ENCODE measurements around the gene TRAPPC2L. TPM values are rescaled to one million over a fixed set of nuclear protein-coding genes. Genes with fewer than 3 reads are reported as not detected.
A peak's percentile ranks its signal among the peaks of the same experiment; 100 is the strongest.

TRAPPC2L gene
- total and polyA plus RNA-seq, 2 of the 13 experiments (the other 11 are each of a cell fraction or from before 2014, with no cell fraction given) = 96.3 to 107 TPM

DNA sequence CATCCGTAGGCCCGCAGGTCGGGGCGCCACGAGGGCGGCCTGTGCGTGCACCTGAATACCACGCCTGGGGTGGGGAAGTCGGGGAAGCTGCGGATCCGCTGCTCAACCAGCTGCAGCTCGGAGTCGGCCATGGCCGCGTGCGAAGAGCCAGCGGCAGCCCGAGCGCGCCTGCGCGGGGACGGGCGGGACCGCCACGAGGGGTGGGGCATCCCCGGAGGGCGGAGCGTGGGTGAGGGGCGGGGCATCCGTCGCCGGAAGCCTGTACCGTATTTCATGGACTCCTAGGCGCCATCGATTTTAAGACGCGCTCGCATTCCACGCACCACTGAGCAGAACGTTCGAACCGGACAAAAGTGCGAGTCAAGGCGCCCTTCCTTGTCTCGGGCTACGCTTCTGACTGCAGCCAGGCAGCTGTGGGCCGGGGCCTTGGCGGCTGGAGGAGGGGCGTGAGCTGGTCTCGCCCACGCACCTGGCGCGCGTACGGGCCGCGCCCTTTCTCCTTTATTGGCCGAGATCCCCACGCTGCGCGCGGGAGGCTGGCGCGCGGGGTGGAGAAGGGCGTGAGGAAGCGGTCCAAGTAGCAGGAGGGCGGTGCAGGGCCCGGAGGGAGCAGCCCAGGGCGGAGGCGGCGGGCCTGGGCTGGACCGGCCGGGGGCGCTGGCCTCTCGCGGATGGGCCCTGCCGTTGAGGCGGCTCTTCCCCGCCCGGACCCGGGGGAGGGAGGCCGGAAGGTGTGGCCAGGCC lies 45.0 kb upstream of the TRAPPC2L start, which contains the start of gene APRT (continued):
- TF ChIP-seq ZFP36L1 (CRISPR knock-in tag; IDR thresholded peaks at IDR 0.05) (peak; percentile 79), SMARCE1 (IDR thresholded peaks at IDR 0.05; ENCODE audit: borderline replicate concordance) (no peak), NKX3-1 (CRISPR knock-in tag; IDR thresholded peaks at IDR 0.05) (peak; percentile 16), FOXK1 (CRISPR knock-in tag; IDR thresholded peaks at IDR 0.05; ENCODE audit: borderline replicate concordance, low read depth) (no peak; the same call in 1 of the 2 replicates), ZNF703 (CRISPR knock-in tag; IDR thresholded peaks at IDR 0.05; ENCODE audit: borderline replicate concordance) (no peak), MAX (IDR thresholded peaks at IDR 0.05) (peak; percentile 96), HDAC1 (CRISPR knock-in tag; IDR thresholded peaks at IDR 0.05) (peak; percentile 84), ZNF543 (CRISPR knock-in tag; IDR thresholded peaks at IDR 0.05) (peak; percentile 98), PITX1 (CRISPR knock-in tag; IDR thresholded peaks at IDR 0.05) (peak; percentile 74), RELA (CRISPR knock-in tag; IDR thresholded peaks at IDR 0.05) (peak; percentile 76; the same call in 1 of the 2 replicates), SIX1 (CRISPR knock-in tag; IDR thresholded peaks at IDR 0.05; ENCODE audit: borderline replicate concordance) (no peak), NFYC (CRISPR knock-in tag; IDR thresholded peaks at IDR 0.05) (no peak; the same call in 1 of the 2 replicates), MED1 (CRISPR knock-in tag; IDR thresholded peaks at IDR 0.05) (peak; percentile 47), TCF7 (IDR thresholded peaks at IDR 0.05; ENCODE audit: low read depth) (no peak), ZBTB1 (CRISPR knock-in tag; IDR thresholded peaks at IDR 0.05; ENCODE audit: borderline replicate concordance) (no peak), RFX3 (CRISPR knock-in tag; IDR thresholded peaks at IDR 0.05) (no peak), TARDBP (CRISPR knock-in tag; IDR thresholded peaks at IDR 0.05) (peak; percentile 75), ZNF549 (CRISPR knock-in tag; IDR thresholded peaks at IDR 0.05) (no peak), ZNF121 (CRISPR knock-in tag; IDR thresholded peaks at IDR 0.05) (no peak), KAT8 (CRISPR knock-in tag; IDR thresholded peaks at IDR 0.05) (peak; percentile 87; the same call in 1 of the 2 replicates), SAFB2 (CRISPR knock-in tag; IDR thresholded peaks at IDR 0.05; ENCODE audit: borderline replicate concordance, low read depth) (peak; percentile 83; the same call in 1 of the 2 replicates), HNF1B (CRISPR knock-in tag; IDR thresholded peaks at IDR 0.05) (peak; percentile 53; the same call in 1 of the 2 replicates)
- TF ChIP-seq, protein P1, sequence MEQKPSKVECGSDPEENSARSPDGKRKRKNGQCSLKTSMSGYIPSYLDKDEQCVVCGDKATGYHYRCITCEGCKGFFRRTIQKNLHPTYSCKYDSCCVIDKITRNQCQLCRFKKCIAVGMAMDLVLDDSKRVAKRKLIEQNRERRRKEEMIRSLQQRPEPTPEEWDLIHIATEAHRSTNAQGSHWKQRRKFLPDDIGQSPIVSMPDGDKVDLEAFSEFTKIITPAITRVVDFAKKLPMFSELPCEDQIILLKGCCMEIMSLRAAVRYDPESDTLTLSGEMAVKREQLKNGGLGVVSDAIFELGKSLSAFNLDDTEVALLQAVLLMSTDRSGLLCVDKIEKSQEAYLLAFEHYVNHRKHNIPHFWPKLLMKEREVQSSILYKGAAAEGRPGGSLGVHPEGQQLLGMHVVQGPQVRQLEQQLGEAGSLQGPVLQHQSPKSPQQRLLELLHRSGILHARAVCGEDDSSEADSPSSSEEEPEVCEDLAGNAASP (CRISPR knock-in tag; IDR thresholded peaks at IDR 0.05; ENCODE audit: borderline replicate concordance) = peak; percentile 25; the same call in 1 of the 2 replicates
- TF ChIP-seq, protein P2, sequence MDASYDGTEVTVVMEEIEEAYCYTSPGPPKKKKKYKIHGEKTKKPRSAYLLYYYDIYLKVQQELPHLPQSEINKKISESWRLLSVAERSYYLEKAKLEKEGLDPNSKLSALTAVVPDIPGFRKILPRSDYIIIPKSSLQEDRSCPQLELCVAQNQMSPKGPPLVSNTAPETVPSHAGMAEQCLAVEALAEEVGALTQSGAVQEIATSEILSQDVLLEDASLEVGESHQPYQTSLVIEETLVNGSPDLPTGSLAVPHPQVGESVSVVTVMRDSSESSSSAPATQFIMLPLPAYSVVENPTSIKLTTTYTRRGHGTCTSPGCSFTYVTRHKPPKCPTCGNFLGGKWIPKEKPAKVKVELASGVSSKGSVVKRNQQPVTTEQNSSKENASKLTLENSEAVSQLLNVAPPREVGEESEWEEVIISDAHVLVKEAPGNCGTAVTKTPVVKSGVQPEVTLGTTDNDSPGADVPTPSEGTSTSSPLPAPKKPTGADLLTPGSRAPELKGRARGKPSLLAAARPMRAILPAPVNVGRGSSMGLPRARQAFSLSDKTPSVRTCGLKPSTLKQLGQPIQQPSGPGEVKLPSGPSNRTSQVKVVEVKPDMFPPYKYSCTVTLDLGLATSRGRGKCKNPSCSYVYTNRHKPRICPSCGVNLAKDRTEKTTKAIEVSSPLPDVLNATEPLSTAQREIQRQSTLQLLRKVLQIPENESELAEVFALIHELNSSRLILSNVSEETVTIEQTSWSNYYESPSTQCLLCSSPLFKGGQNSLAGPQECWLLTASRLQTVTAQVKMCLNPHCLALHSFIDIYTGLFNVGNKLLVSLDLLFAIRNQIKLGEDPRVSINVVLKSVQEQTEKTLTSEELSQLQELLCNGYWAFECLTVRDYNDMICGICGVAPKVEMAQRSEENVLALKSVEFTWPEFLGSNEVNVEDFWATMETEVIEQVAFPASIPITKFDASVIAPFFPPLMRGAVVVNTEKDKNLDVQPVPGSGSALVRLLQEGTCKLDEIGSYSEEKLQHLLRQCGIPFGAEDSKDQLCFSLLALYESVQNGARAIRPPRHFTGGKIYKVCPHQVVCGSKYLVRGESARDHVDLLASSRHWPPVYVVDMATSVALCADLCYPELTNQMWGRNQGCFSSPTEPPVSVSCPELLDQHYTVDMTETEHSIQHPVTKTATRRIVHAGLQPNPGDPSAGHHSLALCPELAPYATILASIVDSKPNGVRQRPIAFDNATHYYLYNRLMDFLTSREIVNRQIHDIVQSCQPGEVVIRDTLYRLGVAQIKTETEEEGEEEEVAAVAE (CRISPR knock-in tag; IDR thresholded peaks at IDR 0.05; ENCODE audit: borderline replicate concordance) = peak; percentile 5; the same call in 1 of the 2 replicates

Data from HepG2 (cell line).